ENCODE data around the gene ARHGEF37.
"Not testable (repeated sequence)": the region's sequence is repeated elsewhere in the genome, so short reads cannot be mapped to it uniquely, and the experiment has no call there.

The ARHGEF37 gene

GRCh38 chr5:149651686-149652085, 70.4 kb downstream of the ARHGEF37 start:
- no peak for FAIRE-seq

DNA sequence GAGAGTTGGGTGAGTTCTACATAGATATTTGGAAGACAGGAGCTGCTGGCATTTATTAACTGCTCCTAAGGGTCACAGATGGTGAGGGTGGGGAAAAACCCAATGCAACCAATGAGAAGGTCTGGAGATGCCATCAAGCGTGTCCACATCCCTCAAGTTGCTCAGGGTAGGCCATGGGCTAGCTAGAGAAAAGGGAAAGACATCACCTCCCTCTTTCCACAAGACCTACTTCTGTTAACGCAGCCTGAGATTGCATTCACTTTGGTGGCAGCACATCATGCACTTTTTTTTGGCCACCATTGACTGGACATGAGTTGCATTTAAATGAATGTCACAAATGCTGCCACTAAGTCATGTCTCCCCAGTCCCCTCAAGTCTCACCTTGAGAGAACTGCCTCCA, 71.4 kb downstream of the ARHGEF37 start:
- FAIRE-seq, result no peak

DNA sequence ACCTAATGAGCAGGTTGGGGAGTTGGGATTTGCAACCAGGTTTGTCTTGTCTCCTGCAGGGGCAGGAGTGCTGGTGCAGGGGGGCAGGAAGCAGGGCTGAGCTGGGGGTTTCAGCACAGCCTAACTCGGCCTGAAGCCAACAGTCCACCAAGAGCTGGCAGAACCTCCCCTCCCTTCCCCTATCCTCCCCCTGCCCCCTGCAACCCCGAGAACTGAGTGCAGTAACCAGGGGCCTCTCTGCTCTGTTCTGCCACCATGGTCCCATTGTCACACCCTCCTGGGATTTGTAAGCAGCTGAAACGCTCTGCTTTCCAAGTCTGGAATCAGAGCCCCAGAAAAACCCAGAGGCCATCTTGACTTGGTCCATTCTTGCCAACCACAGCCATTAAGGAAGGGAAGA, 72.9 kb downstream of the ARHGEF37 start:
- no peak for FAIRE-seq

GRCh38 chr5:149654883-149655505, 73.7 kb downstream of the ARHGEF37 start:
- FAIRE-seq, result no peak

DNA sequence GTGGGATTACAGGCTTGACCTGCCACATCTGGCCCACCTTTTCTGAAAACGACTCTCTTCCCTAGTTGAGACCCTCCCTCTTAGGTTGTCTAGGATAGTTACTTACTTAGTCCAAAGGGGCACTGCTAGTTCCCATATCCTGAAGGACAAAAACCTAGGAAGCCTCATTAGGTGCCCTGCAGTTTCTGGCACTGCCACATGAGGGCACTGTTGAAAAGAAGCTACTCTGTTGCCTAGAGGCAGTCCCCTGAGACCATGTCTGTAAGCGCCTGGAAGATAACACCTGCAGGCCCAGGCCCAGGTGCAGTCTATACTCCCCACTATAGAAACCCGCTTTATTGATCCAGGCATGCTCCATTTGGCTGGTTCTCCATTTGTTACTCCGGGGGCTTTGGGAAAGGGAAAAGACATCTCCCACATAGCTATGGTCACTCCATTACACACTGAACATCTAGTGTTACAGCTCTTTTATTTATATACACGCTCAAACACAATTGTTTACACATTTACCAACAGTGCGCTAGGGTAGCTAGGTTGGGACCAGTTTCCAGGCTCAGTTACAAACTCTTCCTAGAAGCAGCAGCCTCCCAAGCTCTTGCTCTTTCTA, 75.4 kb downstream of the ARHGEF37 start:
- FAIRE-seq, result no peak

GRCh38 chr5:149657324-149657723, 76.0 kb downstream of the ARHGEF37 start:
- no peak for FAIRE-seq

- no peak for FAIRE-seq
Measured at GRCh38 chr5:149658299-149658698, 77.0 kb downstream of the ARHGEF37 start.

- no peak for FAIRE-seq
Measured at GRCh38 chr5:149664083-149664482, 82.8 kb downstream of the ARHGEF37 start.

DNA sequence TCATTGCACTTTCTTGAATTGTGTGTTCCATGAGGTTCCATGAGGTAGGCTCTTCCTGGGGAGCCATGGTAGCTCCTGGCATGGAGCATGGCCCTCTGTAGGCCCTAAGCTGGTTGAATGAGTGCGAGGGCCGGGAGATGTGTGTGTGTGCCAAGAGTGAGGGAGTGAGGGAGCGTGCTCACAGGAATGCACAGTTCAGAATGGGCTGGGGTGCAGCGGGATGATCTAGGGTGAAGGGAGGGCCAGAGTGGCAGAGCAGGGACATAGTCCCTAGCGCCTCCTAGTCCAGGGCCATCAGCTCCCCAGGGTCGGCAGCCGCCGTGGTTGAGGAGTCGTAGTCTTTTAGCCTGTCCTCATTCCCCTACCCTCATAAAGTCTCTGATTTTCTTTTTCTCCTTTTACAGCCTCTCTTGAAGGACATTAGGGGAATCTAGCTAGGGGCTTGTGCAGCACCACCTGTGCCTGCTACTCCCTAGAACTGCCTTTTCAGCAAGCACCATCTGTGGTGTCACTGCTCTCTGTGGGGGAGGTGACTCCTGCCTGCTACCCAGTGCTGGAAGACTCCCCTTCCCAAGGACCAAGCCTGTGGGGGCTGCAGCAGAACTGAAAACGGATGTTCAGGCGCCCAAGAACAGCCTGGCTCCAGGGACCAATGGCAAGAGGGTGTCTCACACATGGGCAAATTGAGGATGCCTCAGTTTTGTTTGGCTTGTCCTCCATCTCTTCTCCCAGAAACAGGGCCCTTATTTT, 83.5 kb downstream of the ARHGEF37 start:
- FAIRE-seq, result no peak

DNA sequence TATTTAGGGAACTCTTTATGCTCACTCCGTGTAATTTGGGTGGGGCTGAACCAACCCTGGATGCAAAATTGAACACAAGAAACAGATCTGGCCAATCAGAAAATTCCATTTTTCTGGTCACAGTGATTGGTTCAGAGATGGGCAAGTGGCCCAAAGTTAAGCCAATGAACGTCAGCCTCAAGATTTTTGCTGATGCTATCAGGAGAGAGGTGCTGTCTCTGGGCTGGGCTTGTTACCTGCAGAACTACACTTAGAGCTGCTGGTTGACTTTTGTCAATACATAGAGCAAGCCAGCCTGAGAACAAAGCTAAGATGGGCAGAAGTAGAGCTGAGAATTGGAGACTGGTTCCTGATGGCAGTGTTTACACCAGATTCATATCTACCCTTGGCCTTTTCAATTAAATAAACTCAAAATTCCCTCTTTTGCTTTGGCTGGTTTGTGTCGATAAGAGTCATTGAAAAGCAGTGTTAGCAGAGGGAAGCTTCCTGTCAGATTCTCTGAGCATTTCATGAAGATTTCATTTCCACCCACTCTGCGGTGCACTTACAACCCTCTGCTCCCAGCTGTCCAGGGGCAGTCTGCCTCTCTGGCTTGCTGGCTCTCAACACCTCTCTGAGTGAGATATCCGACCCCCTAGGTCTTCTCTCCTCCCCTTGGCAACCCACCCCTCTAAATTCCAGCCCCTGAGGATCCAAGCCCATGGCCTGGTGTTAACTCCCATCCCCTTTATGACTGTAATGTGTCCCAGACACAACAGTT, 84.3 kb downstream of the ARHGEF37 start:
- FAIRE-seq, result no peak

DNA sequence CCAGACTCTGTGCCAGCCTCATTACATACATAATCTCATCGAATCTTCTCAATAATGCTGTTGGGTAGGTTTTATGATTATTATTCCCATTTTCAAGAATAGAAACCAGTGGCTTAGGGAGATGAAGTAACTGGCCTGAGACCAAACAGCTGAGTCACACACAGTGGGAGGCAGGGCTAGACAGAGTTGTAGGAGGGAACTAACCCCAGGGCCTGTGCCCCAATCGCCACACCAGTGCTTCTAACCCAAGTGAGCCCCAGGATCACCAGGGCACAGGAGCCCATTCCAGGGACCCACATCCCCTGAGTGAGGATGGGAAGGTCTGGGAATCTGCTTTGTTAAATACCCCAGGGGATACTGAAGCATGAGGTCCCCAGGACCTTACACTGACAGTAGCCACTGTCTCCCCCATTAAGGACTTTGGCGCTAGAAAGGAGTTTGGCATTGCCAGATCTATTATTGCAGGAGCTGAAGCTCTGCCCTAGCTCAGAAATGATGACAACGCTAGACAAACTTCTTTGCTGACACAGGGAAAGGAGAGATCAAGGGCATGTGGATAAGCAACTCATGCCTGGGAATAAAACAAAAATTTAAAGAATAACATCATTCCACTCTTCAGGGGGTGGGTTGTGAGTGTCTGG, 85.0 kb downstream of the ARHGEF37 start:
- no peak for FAIRE-seq

GRCh38 chr5:149667084-149667828, 86.0 kb downstream of the ARHGEF37 start:
- no peak for FAIRE-seq

- FAIRE-seq, result no peak
Measured at GRCh38 chr5:149667829-149668330, 86.6 kb downstream of the ARHGEF37 start.

- FAIRE-seq, result not testable (repeated sequence)
Measured at GRCh38 chr5:149669273-149669672, 88.0 kb downstream of the ARHGEF37 start.

- FAIRE-seq, result no peak
Measured at GRCh38 chr5:149671544-149671943, 90.2 kb downstream of the ARHGEF37 start.

- FAIRE-seq, result no peak
Measured at GRCh38 chr5:149672701-149673476, 91.6 kb downstream of the ARHGEF37 start.

DNA sequence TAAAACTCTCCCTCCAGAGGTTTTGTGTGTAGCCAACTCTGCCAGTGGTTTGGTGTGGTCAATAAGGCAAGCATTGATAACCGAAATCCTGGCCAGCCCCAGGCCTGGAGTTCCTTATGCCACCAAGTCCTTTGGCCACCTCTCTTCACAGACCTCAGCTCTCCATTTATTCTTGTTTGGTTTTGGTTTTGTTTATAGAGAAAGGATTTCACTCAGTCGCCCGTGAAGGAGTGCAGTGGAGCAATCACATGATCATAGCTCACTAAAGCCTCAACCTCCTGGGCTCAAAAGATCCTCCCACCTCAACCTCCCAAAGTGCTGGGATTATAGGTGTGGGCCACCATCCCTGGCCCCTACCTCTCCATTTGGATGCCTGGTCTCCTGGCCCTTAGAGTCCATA, 93.4 kb downstream of the ARHGEF37 start:
- FAIRE-seq, result no peak

DNA sequence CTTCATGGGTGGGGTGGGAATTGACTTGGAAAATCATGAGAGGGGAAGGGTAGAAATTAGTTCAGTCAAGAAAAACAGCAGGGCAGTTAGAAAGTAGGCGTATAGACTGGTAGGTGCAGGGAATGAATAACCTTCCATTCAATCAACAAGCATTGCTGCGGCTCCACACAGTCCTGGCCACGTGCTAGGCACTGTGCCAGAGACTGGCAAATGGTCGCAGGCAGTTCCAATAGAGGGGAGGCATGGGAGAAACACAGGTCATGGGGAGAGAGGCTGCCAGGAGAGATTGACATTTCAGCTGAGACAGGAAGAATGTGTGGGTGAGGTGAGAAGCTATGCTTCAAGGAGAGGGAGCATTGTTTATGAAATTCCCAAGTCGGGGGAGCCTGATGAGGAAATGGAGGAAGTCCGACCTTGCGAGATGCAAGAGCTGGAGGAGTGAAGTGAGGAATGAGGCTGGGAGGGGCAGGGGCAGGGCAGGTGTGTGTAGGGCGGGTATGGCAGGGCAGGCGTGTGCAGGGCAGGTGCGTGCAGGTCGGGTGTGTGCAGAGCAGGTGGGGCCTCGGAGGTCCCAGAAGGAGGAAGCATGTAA, 94.4 kb downstream of the ARHGEF37 start:
- FAIRE-seq, result no peak

DNA sequence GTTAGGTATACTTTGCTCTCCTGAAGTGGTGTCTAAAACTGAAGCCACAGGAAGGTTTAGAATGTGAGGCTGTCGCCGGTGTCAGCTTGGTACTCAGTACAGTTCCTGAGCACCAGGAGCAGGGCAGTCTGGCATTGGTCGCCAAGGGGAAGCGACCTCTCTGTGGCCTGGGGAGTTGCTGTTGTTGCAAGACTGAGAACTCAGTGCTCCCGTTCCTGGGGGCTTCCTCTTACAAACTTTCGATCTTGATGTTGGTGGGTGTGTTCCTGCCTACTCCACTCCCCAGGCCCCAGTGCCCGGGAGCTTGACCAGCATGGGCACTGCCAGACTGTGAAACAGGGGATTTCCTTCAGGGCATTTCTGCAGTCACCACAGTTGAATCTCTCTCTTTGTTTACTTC, 96.4 kb downstream of the ARHGEF37 start:
- FAIRE-seq, result no peak

GRCh38 chr5:149679876-149680809, 98.8 kb downstream of the ARHGEF37 start:
- FAIRE-seq, result no peak

All from TTC549 (cell line).